GM12878 (cell line): ENCODE results near the gene TOGARAM1. TPM values are rescaled to one million over a fixed set of nuclear protein-coding genes. Genes with fewer than 3 reads are reported as not detected.

Source experiments
- ATAC-seq: fragments of 200-7000 bp; cut with Tn5 transposase; 3 replicates; pipeline ENCODE4 v1.9.1; 2020; ENCODE audit warnings: mild to moderate bottlenecking, moderate library complexity
- BruUV-seq: library from RNA; stranded (reverse); fragments of 400-500 nt; replicated peaks from 2 replicates; lab custom pipeline; 2021; lab: Mats Ljungman, UMichigan
- CTCF ChIA-PET: fragments of 300-600 bp; sonication (Branson Sonifier 250); formaldehyde crosslinking; extraction: SDS; loops from one replicate; lab custom pipeline; 2021; ENCODE audit warnings: inconsistent platforms; lab: Yijun Ruan, JAX
- POLR2A ChIA-PET: fragments of 350-600 bp; formaldehyde crosslinking; extraction: SDS; loops from one replicate; lab custom pipeline; 2021; ENCODE audit warnings: inconsistent platforms; lab: Charles Lee
- RAD21 ChIA-PET: fragments of 300-600 bp; sonication (Branson Sonifier 250); formaldehyde crosslinking; loops from one replicate; lab custom pipeline; 2023; ENCODE audit warnings: antibody characterized with exemption; ENCODE audit not compliant: unreplicated experiment; lab: Charles Lee
- SMC1A ChIA-PET: fragments of 300-600 bp; sonication (Branson Sonifier 250); formaldehyde crosslinking; loops from one replicate; lab custom pipeline; 2023; ENCODE audit not compliant: unreplicated experiment, uncharacterized antibody; lab: Charles Lee
- DNase-seq: peaks from one replicate; pipeline ENCODE4 v3.0.0-alpha.2; 2011; ENCODE audit warnings: low read depth, low spot score
- FAIRE-seq: peaks from 3 replicates; lab custom pipeline; 2011; peaks lifted over from hg19 to GRCh38; lab: Jason Lieb, UNC
- H2AFZ ChIP-seq: 2 replicates; pipeline ENCODE4 v1.6.0; 2011; ENCODE audit warnings: low read depth, low read length, control low read depth; ENCODE audit not compliant: control insufficient read depth
- H3K27ac ChIP-seq: 2 replicates; pipeline ENCODE4 v1.5.1; 2011; ENCODE audit warnings: control low read depth; ENCODE audit not compliant: control insufficient read depth, insufficient read depth
- H3K27me3 ChIP-seq, 2 experiments: replicated peaks in 1 of 2; 2 replicates each; pipeline versions ENCODE4 v1.6.0 to v1.6.1; 2011; ENCODE audit warnings: low read length in 1 of 2; ENCODE audit not compliant: control insufficient read depth in 2 of 2, insufficient read depth in 2 of 2
- H3K36me3 ChIP-seq, 2 experiments: 2 replicates each; pipeline ENCODE4 v1.5.1; 2011; ENCODE audit warnings: low read length in 1 of 2; ENCODE audit not compliant: control insufficient read depth in 2 of 2, insufficient read depth in 2 of 2
- H3K4me1 ChIP-seq: 2 replicates; pipeline ENCODE4 v1.6.1; 2011; ENCODE audit warnings: mild to moderate bottlenecking, low read length, moderate library complexity, mixed read lengths; ENCODE audit not compliant: control insufficient read depth, insufficient read depth
- H3K4me2 ChIP-seq: 2 replicates; pipeline ENCODE4 v1.6.0; 2011; ENCODE audit warnings: control low read depth; ENCODE audit not compliant: control insufficient read depth, insufficient read depth
- H3K4me3 ChIP-seq: fragments of 200-600 bp; sonication (generic); 2 replicates; pipeline ENCODE4 v1.5.1; 2016
- H3K79me2 ChIP-seq: 2 replicates; pipeline ENCODE4 v1.6.0; 2011; ENCODE audit warnings: low read length; ENCODE audit not compliant: control insufficient read depth, insufficient read depth
- H3K9ac ChIP-seq: 2 replicates; pipeline ENCODE4 v1.8.0; 2011; ENCODE audit warnings: low read length, control low read depth, mixed read lengths; ENCODE audit not compliant: control insufficient read depth, insufficient read depth
- H3K9me3 ChIP-seq: replicated peaks from 3 replicates; pipeline ENCODE4 v1.5.1; 2011; ENCODE audit warnings: mild to moderate bottlenecking, low read length; ENCODE audit not compliant: control insufficient read depth, insufficient read depth
- H4K20me1 ChIP-seq: 2 replicates; pipeline ENCODE4 v1.6.0; 2011; ENCODE audit not compliant: control insufficient read depth, insufficient read depth
- FOS ChIP-seq: IDR thresholded peaks from 3 replicates; pipeline ENCODE4 v1.6.1; 2011; ENCODE audit warnings: borderline replicate concordance; ENCODE audit not compliant: insufficient read length; ENCODE audit errors: extremely low read depth
- HSF1 ChIP-seq: fragments of 150-350 bp; IDR thresholded peaks from 2 replicates; pipeline ENCODE4 v1.6.1; 2014; ENCODE audit warnings: mild to moderate bottlenecking, low read depth, low read length
- KAT2A ChIP-seq: conservative IDR thresholded peaks from 2 replicates; pipeline ENCODE4 v1.6.1; 2011; ENCODE audit warnings: low read depth, low read length; ENCODE audit not compliant: control insufficient read depth
- LARP7 ChIP-seq: fragments of 450-650 bp; IDR thresholded peaks from 2 replicates; pipeline ENCODE4 v1.6.1; 2017; ENCODE audit warnings: mild to moderate bottlenecking
- MXI1 ChIP-seq: fragments of 150-350 bp; IDR thresholded peaks from 2 replicates; pipeline ENCODE4 v1.6.1; 2011; ENCODE audit warnings: low read depth, mild to moderate bottlenecking, inconsistent platforms, low read length, improper control_type of control experiment
- NFYB ChIP-seq: IDR thresholded peaks from 2 replicates; pipeline ENCODE4 v1.6.1; 2011; ENCODE audit warnings: low read depth, mild to moderate bottlenecking, low read length, improper control_type of control experiment, moderate library complexity; ENCODE audit not compliant: insufficient read depth
- PAX5 ChIP-seq: IDR thresholded peaks from 2 replicates; pipeline ENCODE4 v1.6.1; 2011; ENCODE audit warnings: low read depth, low read length, borderline replicate concordance
- PML ChIP-seq: IDR thresholded peaks from 2 replicates; pipeline ENCODE4 v1.6.1; 2012; ENCODE audit warnings: low read length, inconsistent platforms
- POLR2AphosphoS5 ChIP-seq: IDR thresholded peaks from 2 replicates; pipeline ENCODE4 v1.6.1; 2011; ENCODE audit warnings: mild to moderate bottlenecking, low read length, inconsistent platforms
- POU2F2 ChIP-seq: IDR thresholded peaks from 3 replicates; pipeline ENCODE4 v1.6.1; 2011; ENCODE audit warnings: low read depth, mild to moderate bottlenecking, low read length, borderline replicate concordance
- SP1 ChIP-seq: IDR thresholded peaks from one replicate; pipeline ENCODE4 v1.6.1; 2011; ENCODE audit warnings: low read depth, low read length
- SRF ChIP-seq, 2 experiments: IDR thresholded peaks; 2 replicates each; pipeline ENCODE4 v1.6.1; 2011; ENCODE audit warnings: low read depth in 2 of 2, low read length in 2 of 2, mild to moderate bottlenecking in 1 of 2, moderate library complexity in 1 of 2
- STAT1 ChIP-seq: fragments of 450-650 bp; conservative IDR thresholded peaks from 2 replicates; pipeline ENCODE4 v1.6.1; 2014; ENCODE audit warnings: antibody characterized with exemption, mild to moderate bottlenecking
- TBL1XR1 ChIP-seq: IDR thresholded peaks from 2 replicates; pipeline ENCODE4 v1.6.1; 2012; ENCODE audit warnings: low read depth, low read length, improper control_type of control experiment
- WGBS: methylation state at CpG from one replicate; pipeline ENCODE4 v1.1.6; 2016; ENCODE audit warnings: low lambda C conversion rate; ENCODE audit not compliant: insufficient replicate concordance, insufficient coverage; ENCODE audit errors: missing lambda C conversion rate; 5-methylcytosine and 5-hydroxymethylcytosine counted together
- in situ Hi-C: fragments of 300-500 bp; cut with MboI; formaldehyde crosslinking; loops from 9 replicates; pipeline ENCODE4 v1.14.3; 2018; ENCODE audit warnings: mixed read lengths
- intact Hi-C: fragments of 100-400 bp; cut with micrococcal nuclease; formaldehyde crosslinking; loops from one replicate; pipeline ENCODE4 v1.14.2; 2022; ENCODE audit not compliant: unreplicated experiment
- polyA plus RNA-seq, 11 experiments: library from polyadenylated mRNA; depleted of rRNA in 4 of 11; unstranded in 6 of 11; stranded (reverse) in 5 of 11; fragments of >200 nt; fragmentation: Nextera tagmentation in 4 of 11; fragmentation: Illumina TruSeq in 1 of 11; extraction: Ambion mirVana in 4 of 11; extraction: Trizol in 1 of 11; gene quantifications; 1 replicate in 1 of 11; 2 replicates in 10 of 11; pipeline versions ENCODE4 v1.2.1 to v1.2.3, GENCODE V29; 2011 to 2016; ENCODE audit warnings: inconsistent platforms in 2 of 11, missing spikeins in 2 of 11, low read depth in 1 of 11
- total RNA-seq, 4 experiments: library from RNA; depleted of rRNA in 3 of 4; stranded (reverse); fragments of >200 nt in 3 of 4; fragmentation: Illumina TruSeq in 1 of 4; extraction: Trizol in 1 of 4; gene quantifications; 2 replicates each; pipeline versions ENCODE4 v1.2.1 to v1.2.3, GENCODE V29; 2013 to 2021
- TF ChIP-seq, protein P1 (sequence below): fragments of 450-650 bp; IDR thresholded peaks from 2 replicates; pipeline ENCODE4 v1.6.1; 2017; ENCODE audit warnings: mild to moderate bottlenecking
- TF ChIP-seq, protein P2 (sequence below): fragments of 450-650 bp; formaldehyde crosslinking; IDR thresholded peaks from 2 replicates; pipeline ENCODE4 v1.4.0; 2020; ENCODE audit warnings: mild to moderate bottlenecking, moderate library complexity
- TF ChIP-seq, protein P3 (sequence below): IDR thresholded peaks from 2 replicates; pipeline ENCODE4 v1.6.1; 2011; ENCODE audit warnings: low read depth, low read length, improper control_type of control experiment, borderline replicate concordance

Gene TOGARAM1
- total and polyA plus RNA-seq, 10 of the 15 experiments (the other 5 are each of a cell fraction or from before 2014, with no cell fraction given) = 2.1 to 14.4 (median 7.2) TPM

GRCh38 chr14:44995196-44995595, 33.2 kb downstream of the TOGARAM1 start:
- ChIA-PET CTCF (no interaction called here), SMC1A (no interaction called here), RAD21 (no interaction called here), POLR2A (no interaction called here)
- Histone ChIP-seq H3K79me2 (no peaks in the 10 kb centered on the region; the same call in 1 of the 2 replicates), H3K9me3 (peaks cover 4% of the 10 kb centered on the region; the same call in 2 of the 3 replicates), H3K36me3 (peaks cover 2 to 4% of the 10 kb centered on the region in 2 experiments; a peak in 3 of 4 replicates), H3K4me2 (no peak overlapping the region), H4K20me1 (no peaks in the 10 kb centered on the region), H3K9ac (no peak overlapping the region), H3K27me3 (no peaks in the 10 kb centered on the region), H2AFZ (no peak overlapping the region), H3K27ac (no peak overlapping the region), H3K4me3 (no peak overlapping the region), H3K4me1 (no peaks in the 10 kb centered on the region)
- TF ChIP-seq FOS (no peak), KAT2A (no peak), MXI1 (no peak), NFYB (no peak), LARP7 (no peak), TBL1XR1 (no peak), PML (no peak), HSF1 (no peak), SP1 (no peak), STAT1 (no peak), PAX5 (no peak), POLR2AphosphoS5 (no peak), POU2F2 (no peak), SRF (IDR thresholded peaks at IDR 0.05; ENCODE audit: low read depth in 2 of 2, low read length in 2 of 2) (no peak)
- TF ChIP-seq, protein P1, sequence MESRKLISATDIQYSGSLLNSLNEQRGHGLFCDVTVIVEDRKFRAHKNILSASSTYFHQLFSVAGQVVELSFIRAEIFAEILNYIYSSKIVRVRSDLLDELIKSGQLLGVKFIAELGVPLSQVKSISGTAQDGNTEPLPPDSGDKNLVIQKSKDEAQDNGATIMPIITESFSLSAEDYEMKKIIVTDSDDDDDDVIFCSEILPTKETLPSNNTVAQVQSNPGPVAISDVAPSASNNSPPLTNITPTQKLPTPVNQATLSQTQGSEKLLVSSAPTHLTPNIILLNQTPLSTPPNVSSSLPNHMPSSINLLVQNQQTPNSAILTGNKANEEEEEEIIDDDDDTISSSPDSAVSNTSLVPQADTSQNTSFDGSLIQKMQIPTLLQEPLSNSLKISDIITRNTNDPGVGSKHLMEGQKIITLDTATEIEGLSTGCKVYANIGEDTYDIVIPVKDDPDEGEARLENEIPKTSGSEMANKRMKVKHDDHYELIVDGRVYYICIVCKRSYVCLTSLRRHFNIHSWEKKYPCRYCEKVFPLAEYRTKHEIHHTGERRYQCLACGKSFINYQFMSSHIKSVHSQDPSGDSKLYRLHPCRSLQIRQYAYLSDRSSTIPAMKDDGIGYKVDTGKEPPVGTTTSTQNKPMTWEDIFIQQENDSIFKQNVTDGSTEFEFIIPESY = no peak
- TF ChIP-seq, protein P2, sequence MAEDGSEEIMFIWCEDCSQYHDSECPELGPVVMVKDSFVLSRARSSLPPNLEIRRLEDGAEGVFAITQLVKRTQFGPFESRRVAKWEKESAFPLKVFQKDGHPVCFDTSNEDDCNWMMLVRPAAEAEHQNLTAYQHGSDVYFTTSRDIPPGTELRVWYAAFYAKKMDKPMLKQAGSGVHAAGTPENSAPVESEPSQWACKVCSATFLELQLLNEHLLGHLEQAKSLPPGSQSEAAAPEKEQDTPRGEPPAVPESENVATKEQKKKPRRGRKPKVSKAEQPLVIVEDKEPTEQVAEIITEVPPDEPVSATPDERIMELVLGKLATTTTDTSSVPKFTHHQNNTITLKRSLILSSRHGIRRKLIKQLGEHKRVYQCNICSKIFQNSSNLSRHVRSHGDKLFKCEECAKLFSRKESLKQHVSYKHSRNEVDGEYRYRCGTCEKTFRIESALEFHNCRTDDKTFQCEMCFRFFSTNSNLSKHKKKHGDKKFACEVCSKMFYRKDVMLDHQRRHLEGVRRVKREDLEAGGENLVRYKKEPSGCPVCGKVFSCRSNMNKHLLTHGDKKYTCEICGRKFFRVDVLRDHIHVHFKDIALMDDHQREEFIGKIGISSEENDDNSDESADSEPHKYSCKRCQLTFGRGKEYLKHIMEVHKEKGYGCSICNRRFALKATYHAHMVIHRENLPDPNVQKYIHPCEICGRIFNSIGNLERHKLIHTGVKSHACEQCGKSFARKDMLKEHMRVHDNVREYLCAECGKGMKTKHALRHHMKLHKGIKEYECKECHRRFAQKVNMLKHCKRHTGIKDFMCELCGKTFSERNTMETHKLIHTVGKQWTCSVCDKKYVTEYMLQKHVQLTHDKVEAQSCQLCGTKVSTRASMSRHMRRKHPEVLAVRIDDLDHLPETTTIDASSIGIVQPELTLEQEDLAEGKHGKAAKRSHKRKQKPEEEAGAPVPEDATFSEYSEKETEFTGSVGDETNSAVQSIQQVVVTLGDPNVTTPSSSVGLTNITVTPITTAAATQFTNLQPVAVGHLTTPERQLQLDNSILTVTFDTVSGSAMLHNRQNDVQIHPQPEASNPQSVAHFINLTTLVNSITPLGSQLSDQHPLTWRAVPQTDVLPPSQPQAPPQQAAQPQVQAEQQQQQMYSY = no peak
- TF ChIP-seq, protein P3, sequence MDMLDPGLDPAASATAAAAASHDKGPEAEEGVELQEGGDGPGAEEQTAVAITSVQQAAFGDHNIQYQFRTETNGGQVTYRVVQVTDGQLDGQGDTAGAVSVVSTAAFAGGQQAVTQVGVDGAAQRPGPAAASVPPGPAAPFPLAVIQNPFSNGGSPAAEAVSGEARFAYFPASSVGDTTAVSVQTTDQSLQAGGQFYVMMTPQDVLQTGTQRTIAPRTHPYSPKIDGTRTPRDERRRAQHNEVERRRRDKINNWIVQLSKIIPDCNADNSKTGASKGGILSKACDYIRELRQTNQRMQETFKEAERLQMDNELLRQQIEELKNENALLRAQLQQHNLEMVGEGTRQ = no peak
- BruUV-seq = no TSS peak
- no peak for DNase-seq
- in situ Hi-C loops (no loop called here), intact Hi-C loops (no loop called here)
- 97% methylated on average over 3 of the region's 3 CpGs for WGBS
- no peak for FAIRE-seq
- no peak for ATAC-seq
